SW 1271 (cell line): ENCODE data around the gene ELAVL1.

ENCODE experiments used
- DNase-seq, 2 experiments: peaks; one replicate each; lab custom pipeline; 2025; lab: John Stamatoyannopoulos, UW

The ELAVL1 gene

GRCh38 chr19:7910321-7911161 lies 94.9 kb downstream of the ELAVL1 start:
- no peak for DNase-seq

GRCh38 chr19:7909471-7910067 lies 95.9 kb downstream of the ELAVL1 start:
- no peak for DNase-seq

GRCh38 chr19:7908742-7909461 lies 96.5 kb downstream of the ELAVL1 start:
- DNase-seq = no peak
